GM12875 (cell line): ENCODE data around the gene ABLIM2.

Experiments used
- H3K4me3 ChIP-seq: one replicate; pipeline ENCODE4 v1.5.1; 2011; ENCODE audit warnings: low read depth, low read length, control low read depth
- CTCF ChIP-seq: IDR thresholded peaks from 2 replicates; pipeline ENCODE4 v1.5.1; 2011; ENCODE audit warnings: low read depth, mild to moderate bottlenecking, control low read depth, inconsistent platforms, low read length, moderate library complexity, borderline replicate concordance; ENCODE audit not compliant: insufficient read depth

The ABLIM2 gene

GRCh38 chr4:8021796-8022195 lies 136.8 kb downstream of the ABLIM2 start:
- H3K4me3 ChIP-seq = no peak overlapping the region
- no peak for TF ChIP-seq CTCF

- H3K4me3 ChIP-seq = no peak overlapping the region
- no peak for TF ChIP-seq CTCF
Observed at GRCh38 chr4:8019396-8020365, 138.9 kb downstream of the ABLIM2 start.

- no peak for TF ChIP-seq CTCF
- H3K4me3 ChIP-seq = no peak overlapping the region
Observed at GRCh38 chr4:8016527-8016926, 142.1 kb downstream of the ABLIM2 start.

- no peak overlapping the region for H3K4me3 ChIP-seq
- no peak for TF ChIP-seq CTCF
Observed at GRCh38 chr4:8015512-8015911, 143.1 kb downstream of the ABLIM2 start.

- TF ChIP-seq CTCF = no peak
- no peak overlapping the region for H3K4me3 ChIP-seq
Observed at GRCh38 chr4:8013976-8014726, 144.5 kb downstream of the ABLIM2 start.

- TF ChIP-seq CTCF = no peak
- H3K4me3 ChIP-seq = no peak overlapping the region
Observed at GRCh38 chr4:8012517-8012916, 146.1 kb downstream of the ABLIM2 start.
